GM19372 (cell line): ENCODE data around the gene EPG5.
"Not testable (repeated sequence)": the region's sequence is repeated elsewhere in the genome, so short reads cannot be mapped to it uniquely, and the experiment has no call there.

ENCODE experiments used
- ATAC-seq: cut with Tn5 transposase; IDR thresholded peaks from one replicate; pipeline ENCODE4 v1.9.1; 2021; ENCODE audit warnings: mild to moderate bottlenecking, low read depth, moderate library complexity; ENCODE audit not compliant: unreplicated experiment

EPG5 gene

GRCh38 chr18:45871431-45872084, 95.6 kb downstream of the EPG5 start:
- ATAC-seq, result no peak

GRCh38 chr18:45870419-45870818, 96.7 kb downstream of the EPG5 start:
- ATAC-seq, result no peak

- no peak for ATAC-seq
These were observed 101.7 kb downstream of the EPG5 start for GRCh38 chr18:45865466-45865865.

- ATAC-seq, result no peak
These were observed 103.0 kb downstream of the EPG5 start for GRCh38 chr18:45864081-45864480.

GRCh38 chr18:45863469-45863868, 103.7 kb downstream of the EPG5 start:
- ATAC-seq, result no peak

DNA sequence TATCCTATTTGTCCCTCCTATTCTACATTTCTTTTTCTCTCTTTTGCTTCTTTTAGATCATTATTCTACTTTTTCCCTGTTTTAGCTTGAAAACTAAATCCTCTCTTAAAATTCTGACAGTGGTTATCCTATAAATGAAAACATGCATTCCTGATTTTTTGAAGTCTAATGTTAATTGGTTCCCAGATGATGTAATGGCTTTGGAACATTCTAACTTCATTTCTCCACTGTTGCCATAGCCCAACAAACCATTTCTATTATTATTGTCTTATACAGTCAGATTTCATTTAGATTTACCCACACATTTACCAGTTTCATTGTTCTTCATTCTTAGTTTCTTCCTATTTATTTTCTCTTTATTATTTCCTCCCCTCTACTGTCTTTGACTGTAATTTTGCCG, 105.2 kb downstream of the EPG5 start:
- ATAC-seq, result no peak

- ATAC-seq, result no peak
These were observed 106.2 kb downstream of the EPG5 start for GRCh38 chr18:45860971-45861370.

- ATAC-seq, result no peak
These were observed 106.6 kb downstream of the EPG5 start for GRCh38 chr18:45860492-45860891.

GRCh38 chr18:45859334-45859733, 107.8 kb downstream of the EPG5 start:
- no peak for ATAC-seq

GRCh38 chr18:45856531-45856930, 110.6 kb downstream of the EPG5 start:
- ATAC-seq, result no peak

- no peak for ATAC-seq
These were observed 113.0 kb downstream of the EPG5 start for GRCh38 chr18:45854036-45854586.

DNA sequence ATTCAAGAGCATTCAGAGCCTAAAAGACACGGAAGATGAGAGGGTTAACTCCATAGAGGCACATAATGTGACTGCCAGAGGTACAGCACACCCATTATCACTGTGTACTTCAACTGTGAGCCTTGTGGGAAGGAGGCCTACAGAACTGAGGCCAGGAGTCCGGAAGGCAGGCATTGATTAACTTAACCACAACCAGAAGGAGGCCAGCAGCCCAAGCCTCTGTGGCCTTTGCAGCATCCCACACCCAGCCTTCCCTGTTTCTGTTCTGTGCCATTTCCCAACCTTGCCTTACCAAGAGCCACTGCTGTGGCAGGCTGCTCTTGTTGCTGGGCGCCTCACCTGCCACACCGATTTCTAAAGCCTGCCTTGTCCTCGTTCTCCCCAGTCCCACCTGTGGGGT, 114.5 kb downstream of the EPG5 start:
- no peak for ATAC-seq

DNA sequence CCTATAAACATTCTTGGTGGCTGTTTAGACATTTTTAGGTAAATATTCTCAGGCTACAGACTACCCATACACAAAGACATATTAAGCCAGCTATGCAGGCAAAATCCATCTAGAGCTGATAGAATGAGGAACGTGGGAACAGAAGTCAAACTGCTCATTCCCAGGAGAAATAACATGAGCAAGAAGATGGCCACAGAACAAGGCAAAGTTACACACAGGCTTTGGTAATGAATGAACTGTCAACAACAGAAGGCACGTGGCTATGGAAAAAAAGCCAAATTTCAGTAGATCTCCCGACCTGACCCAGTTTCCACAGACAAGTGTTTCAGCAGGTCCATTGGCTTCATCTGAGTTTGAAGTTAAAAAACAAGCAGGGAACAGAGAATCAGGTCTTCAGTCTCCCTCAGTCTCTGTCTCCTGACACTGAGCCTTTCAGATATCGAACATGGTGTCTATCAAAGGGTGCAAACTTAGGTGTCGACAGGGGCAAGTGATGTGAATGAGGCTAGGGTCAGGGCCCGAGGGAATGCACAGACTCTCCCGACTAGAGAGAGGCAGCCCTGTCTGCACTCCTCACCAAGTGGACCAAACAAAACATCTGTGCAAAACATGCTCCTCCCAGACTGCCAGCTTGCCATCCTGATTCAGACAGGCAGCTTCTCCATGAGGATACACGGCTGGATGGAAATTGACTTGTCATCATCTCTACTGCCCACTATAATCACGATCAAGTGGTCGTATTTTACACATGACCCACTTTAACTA, 115.8 kb downstream of the EPG5 start:
- no peak for ATAC-seq

GRCh38 chr18:45850021-45850420, 117.1 kb downstream of the EPG5 start:
- no peak for ATAC-seq

GRCh38 chr18:45849529-45849928, 117.6 kb downstream of the EPG5 start:
- no peak for ATAC-seq

DNA sequence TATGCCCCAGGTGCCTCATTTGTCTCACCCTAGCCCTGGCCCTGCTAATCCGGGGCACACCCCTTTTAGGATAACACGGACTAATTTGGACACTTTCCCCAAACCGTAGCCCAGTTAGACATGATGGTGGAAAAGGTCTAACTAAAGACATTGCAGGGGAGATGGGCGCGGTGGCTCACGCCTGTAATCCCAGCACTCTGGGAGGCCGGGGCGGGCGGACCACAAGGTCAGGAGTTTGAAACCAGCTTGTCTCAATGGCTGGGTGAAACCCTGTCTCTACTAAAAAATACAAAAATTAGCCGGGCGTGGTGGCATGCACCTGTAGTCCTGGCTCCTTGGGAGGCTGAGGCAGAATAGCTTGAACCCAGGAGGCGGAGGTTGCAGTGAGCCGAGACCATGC, 118.5 kb downstream of the EPG5 start:
- ATAC-seq, result not testable (repeated sequence)

DNA sequence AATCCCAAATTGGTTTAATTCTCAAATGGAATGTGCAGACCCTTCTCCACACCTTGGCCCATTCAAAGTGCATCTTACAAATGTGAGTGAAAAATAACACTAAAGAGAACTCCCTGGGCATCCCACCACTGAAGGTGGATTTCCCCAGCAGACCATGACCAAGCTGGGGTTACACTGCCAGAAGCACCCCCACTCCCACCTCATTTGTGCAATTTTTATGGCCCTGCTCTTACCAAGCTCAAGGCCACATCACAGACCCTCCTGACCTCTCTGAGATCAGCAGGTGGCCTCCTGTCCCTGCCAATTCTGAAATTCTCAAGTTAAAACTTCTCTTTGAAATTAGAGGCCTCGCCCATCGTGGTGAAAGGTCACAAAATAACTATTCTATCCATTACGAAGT, 120.0 kb downstream of the EPG5 start:
- no peak for ATAC-seq

- no peak for ATAC-seq
These were observed 121.7 kb downstream of the EPG5 start for GRCh38 chr18:45845410-45845809.

GRCh38 chr18:45844938-45845337, 122.2 kb downstream of the EPG5 start:
- no peak for ATAC-seq

DNA sequence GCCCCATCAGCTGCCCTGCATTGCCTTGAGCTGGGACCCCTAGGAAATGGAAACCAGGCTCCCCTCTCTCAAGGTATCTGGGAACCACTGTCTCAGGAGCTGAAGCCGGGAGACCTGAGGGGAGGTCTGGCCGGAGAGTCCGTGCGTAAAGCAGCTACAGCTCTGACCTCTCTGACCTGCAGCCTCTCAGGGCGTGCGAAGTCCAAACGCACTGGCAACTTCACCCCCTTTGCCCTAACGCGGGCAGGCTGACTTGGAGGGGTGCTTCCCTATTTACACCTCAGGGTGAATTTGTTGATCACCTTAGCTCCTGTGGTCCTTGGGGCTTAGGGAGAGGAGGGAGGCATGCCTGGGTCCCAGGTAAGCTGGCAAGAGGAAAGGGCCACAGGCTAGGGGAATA, 124.1 kb downstream of the EPG5 start:
- ATAC-seq, result no peak

DNA sequence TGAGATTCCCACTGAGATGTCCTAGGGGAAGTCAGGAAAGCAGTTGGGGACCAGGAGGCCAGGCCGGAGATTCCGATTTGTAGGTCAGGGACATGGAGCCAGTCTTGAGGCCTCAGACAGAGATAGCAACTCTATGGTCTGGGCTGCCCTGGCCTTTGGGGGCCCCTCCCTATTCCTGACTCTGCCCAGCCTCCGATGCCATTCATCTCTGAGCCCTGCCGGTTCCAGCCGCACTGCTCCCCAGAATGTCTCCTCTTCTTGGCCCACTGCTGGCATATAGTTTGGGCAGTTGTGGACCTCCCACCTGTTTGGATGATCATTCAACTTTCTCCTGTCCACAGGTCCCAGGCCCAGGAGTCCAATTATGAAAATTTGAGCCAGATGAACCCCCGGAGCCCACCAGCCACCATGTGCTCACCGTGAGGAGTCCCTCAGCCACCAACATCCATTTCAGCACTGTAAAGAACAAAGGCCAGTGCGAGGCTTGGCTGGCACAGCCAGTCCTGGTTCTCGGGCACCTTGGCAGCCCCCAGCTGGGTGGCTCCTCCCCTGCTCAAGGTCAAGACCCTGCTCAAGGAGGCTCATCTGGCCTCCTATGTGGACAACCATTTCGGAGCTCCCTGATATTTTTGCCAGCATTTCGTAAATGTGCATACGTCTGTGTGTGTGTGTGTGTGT, 125.2 kb downstream of the EPG5 start:
- ATAC-seq, result no peak
